ENCODE data around the gene MAGIX.

Gene MAGIX

DNA sequence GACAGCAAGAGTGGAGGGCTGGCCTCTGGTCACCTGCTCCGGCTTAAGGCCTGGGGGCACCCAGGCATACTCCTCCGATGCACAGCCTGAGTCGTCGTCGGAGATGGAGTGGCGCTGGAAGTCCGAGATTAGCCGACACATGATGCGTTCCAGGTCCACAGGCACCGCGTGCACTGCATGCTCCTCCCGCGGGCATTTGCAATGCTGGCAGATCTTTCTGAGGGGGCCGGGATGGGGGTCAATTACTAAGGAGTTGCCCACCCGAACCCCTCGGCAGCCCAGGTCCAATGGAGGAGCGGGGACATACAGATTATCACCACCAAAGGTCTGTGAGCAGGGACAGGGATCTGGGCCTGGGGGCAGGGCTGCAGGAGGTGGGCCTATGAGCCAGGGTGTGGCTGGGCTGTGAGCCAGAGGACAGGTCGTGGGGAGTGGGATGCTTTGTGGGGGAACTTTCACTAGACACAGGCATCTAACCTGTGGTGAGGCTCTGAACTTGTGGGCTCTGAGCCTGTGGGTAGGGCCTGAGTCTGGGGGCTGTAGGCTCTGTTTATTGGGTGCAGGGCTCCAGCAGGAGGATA is 21.2 kb downstream of the MAGIX start:
- no peak for DNase-seq (ENCODE audit: low read depth)
- TF ChIP-seq, protein P1, sequence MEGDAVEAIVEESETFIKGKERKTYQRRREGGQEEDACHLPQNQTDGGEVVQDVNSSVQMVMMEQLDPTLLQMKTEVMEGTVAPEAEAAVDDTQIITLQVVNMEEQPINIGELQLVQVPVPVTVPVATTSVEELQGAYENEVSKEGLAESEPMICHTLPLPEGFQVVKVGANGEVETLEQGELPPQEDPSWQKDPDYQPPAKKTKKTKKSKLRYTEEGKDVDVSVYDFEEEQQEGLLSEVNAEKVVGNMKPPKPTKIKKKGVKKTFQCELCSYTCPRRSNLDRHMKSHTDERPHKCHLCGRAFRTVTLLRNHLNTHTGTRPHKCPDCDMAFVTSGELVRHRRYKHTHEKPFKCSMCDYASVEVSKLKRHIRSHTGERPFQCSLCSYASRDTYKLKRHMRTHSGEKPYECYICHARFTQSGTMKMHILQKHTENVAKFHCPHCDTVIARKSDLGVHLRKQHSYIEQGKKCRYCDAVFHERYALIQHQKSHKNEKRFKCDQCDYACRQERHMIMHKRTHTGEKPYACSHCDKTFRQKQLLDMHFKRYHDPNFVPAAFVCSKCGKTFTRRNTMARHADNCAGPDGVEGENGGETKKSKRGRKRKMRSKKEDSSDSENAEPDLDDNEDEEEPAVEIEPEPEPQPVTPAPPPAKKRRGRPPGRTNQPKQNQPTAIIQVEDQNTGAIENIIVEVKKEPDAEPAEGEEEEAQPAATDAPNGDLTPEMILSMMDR (IDR thresholded peaks at IDR 0.05; ENCODE audit: control insufficient read depth, insufficient read depth, low read depth, low read length, missing control alignments), result no peak
- no peak overlapping the region; the same call in 1 of the 2 replicates for H3K4me3 ChIP-seq (ENCODE audit: control insufficient read depth, low read depth, low read length)

DNA sequence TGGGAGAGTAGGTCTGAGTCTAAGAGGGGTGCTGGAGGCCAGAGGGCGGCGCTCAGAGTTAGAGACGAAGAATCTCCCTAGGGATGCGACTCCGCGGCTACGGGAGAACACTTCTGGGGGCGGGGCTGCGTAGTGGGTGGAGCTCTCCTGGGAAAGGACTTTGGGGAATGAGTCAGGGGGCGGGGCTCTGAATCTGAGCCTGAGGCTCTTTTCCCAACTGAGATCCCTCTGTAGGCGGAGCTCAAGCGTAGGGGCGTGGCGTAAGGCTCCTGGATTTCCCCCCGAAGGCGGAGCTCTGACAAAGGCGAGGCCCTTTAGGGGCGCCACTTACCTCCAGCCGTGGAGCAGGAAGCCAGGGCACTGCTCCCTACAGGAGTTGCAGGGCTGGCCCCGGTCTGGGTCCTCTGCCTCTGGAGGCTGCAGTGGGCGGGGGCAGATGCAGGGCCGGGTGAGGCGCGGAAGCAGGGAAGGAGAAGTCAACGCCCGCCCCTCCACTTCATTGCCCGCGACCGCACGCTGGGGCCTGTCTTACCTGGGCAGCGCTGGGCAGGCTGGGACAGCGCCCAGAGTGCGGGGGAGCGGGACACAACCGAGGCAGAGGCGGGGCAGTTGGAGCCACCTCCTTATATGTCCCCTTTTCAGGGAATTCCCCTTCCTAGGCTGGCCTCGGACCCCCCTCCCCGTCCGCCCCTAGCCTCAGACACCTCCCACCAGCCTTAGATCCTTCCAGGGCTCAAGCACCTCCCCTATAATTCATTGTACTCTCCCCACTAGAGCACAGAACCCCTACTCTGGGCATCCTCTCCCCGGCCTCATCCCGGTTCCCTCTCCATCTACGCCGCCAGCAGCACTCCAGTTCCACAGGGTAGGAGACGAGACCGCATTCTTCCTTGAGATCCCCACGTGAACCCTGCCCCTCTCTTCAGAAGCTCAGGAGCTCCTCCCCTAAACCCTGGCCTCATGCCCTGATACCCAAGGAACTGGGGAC is 22.0 kb downstream of the MAGIX start:
- peak overlapping the region; percentile 63 for H3K4me3 ChIP-seq (ENCODE audit: control insufficient read depth, low read depth, low read length)
- TF ChIP-seq, protein P1 (IDR thresholded peaks at IDR 0.05; ENCODE audit: control insufficient read depth, insufficient read depth, low read depth, low read length, missing control alignments), result no peak
- DNase-seq (ENCODE audit: low read depth), result no peak

- peak within 1 kb of the TSS; percentile 63 for H3K4me3 ChIP-seq (ENCODE audit: control insufficient read depth, low read depth, low read length)
- TF ChIP-seq, protein P1 (IDR thresholded peaks at IDR 0.05; ENCODE audit: control insufficient read depth, insufficient read depth, low read depth, low read length, missing control alignments), result peak; percentile 14
- no peak for DNase-seq (ENCODE audit: low read depth)
These were observed 23.8 kb downstream of the MAGIX start, which contains the start of gene PRICKLE3 for GRCh38 chrX:49186125-49187027. Gene PRICKLE3, minus strand, starts transcription at chrX:49186373. Its CDS starts 76 bp downstream, at chrX:49186297.

DNA sequence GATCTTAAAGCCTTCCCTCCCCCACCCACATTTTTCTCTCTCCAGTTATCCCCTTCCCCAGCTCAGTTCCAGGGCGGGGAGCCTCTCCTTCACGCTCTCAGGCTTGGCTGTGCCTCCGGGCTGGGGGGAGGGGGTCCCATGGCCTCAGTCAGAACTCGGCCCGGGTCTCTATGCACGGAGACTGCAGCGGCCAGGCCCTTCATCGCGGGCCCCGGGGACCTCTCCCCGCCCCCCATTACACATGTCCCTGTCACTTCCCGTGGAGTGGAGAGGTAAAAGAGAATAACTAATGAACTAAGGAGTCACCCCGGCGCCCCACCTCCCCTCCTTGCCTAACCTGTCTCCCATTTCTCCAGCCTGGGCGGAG is 24.5 kb downstream of the MAGIX start:
- TF ChIP-seq, protein P1 (IDR thresholded peaks at IDR 0.05; ENCODE audit: control insufficient read depth, insufficient read depth, low read depth, low read length, missing control alignments), result no peak
- DNase-seq (ENCODE audit: low read depth), result no peak
- no peak overlapping the region for H3K4me3 ChIP-seq (ENCODE audit: control insufficient read depth, low read depth, low read length)

DNA sequence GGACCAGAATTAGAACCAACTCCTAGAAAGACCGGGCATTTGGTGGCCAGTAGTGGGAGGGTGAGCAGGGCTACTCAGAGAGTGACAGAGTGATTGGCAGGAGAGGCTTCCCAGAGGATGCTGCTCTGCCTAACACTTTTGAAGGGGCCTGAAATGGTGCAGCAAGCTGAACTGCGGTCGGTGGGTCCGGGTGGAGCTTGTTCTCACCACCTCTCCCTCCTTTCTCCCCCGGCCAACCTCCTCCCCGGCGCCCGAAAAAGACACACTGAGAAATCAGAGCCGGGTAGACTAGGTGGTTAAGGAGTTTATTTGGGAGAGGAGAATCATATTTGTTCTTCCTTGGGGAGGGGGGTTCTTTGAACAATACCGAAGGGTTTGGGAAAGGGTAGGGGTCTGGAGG is 25.0 kb downstream of the MAGIX start:
- TF ChIP-seq, protein P1 (IDR thresholded peaks at IDR 0.05; ENCODE audit: control insufficient read depth, insufficient read depth, low read depth, low read length, missing control alignments), result no peak
- DNase-seq (ENCODE audit: low read depth), result no peak
- H3K4me3 ChIP-seq (ENCODE audit: control insufficient read depth, low read depth, low read length), result no peak overlapping the region

- TF ChIP-seq, protein P1 (IDR thresholded peaks at IDR 0.05; ENCODE audit: control insufficient read depth, insufficient read depth, low read depth, low read length, missing control alignments), result no peak
- H3K4me3 ChIP-seq (ENCODE audit: control insufficient read depth, low read depth, low read length), result no peak overlapping the region
- DNase-seq (ENCODE audit: low read depth), result no peak
These were observed 26.0 kb downstream of the MAGIX start for GRCh38 chrX:49188468-49189076.

Measured in AG09309 (cell line).